ENCODE measurements around the gene SCAF4.

- TF ChIP-seq DPF2 (IDR thresholded peaks at IDR 0.05) (no peak), POLR2A (conservative IDR thresholded peaks at IDR 0.05) (no peak), PHF8 (IDR thresholded peaks at IDR 0.05; ENCODE audit: borderline replicate concordance, low read length) (no peak), CC2D1A (IDR thresholded peaks at IDR 0.05) (no peak)
Measured at GRCh38 chr21:31634993-31635392, 96.9 kb downstream of the SCAF4 start.

All from K562 (cell line).